ENCODE measurements around the gene SPTSSB.

GRCh38 chr3:161332792-161333191 lies 38.5 kb downstream of the SPTSSB start:
- no peak for TF ChIP-seq EZH2phosphoT487 (IDR thresholded peaks at IDR 0.05; ENCODE audit: insufficient read depth, low read depth)
- TF ChIP-seq EZH2 (IDR thresholded peaks at IDR 0.05; ENCODE audit: insufficient read depth, poor library complexity, severe bottlenecking) = no peak

Measured in GM23248 (cell line).